HepG2 (cell line): Measurements from ENCODE around the gene XPC. TPM values are rescaled to one million over a fixed set of nuclear protein-coding genes. Genes with fewer than 3 reads are reported as not detected.

Experiments
- ARHGAP35 ChIP-seq: sonication (generic); formaldehyde crosslinking; IDR thresholded peaks from 2 replicates; pipeline ENCODE4 v1.9.0; 2022; ENCODE audit warnings: mild to moderate bottlenecking, inconsistent platforms, moderate library complexity, missing genetic modification reagents, borderline replicate concordance
- ARNT2 ChIP-seq: sonication (generic); formaldehyde crosslinking; IDR thresholded peaks from 2 replicates; pipeline ENCODE4 v1.8.0; 2022; ENCODE audit warnings: mild to moderate bottlenecking, low read depth, missing genetic modification reagents, moderate library complexity
- CERS6 ChIP-seq: sonication (generic); formaldehyde crosslinking; IDR thresholded peaks from 2 replicates; pipeline ENCODE4 v1.5.0; 2020; ENCODE audit warnings: missing genetic modification reagents
- CREM ChIP-seq, 2 experiments: sonication (generic) in 1 of 2; formaldehyde crosslinking in 1 of 2; IDR thresholded peaks; 2 replicates each; pipeline versions ENCODE4 v1.4.0 to v1.6.1; 2016 to 2020; ENCODE audit warnings: antibody characterized with exemption in 1 of 2, mild to moderate bottlenecking in 1 of 2, missing genetic modification reagents in 1 of 2
- FOXM1 ChIP-seq: sonication (generic); formaldehyde crosslinking; IDR thresholded peaks from 2 replicates; pipeline ENCODE4 v1.5.0; 2020; ENCODE audit warnings: missing genetic modification reagents
- GABPA ChIP-seq, 2 experiments: IDR thresholded peaks; 2 replicates each; pipeline ENCODE4 v1.6.1; 2011 to 2016; ENCODE audit warnings: low read depth in 2 of 2, low read length in 1 of 2, missing biosample characterization in 1 of 2, missing genetic modification characterization in 1 of 2
- KDM5B ChIP-seq: sonication (generic); formaldehyde crosslinking; IDR thresholded peaks from 2 replicates; pipeline ENCODE4 v1.4.0; 2020; ENCODE audit warnings: missing genetic modification reagents, mild to moderate bottlenecking, borderline replicate concordance
- MAX ChIP-seq: IDR thresholded peaks from 2 replicates; pipeline ENCODE4 v1.6.1; 2012; ENCODE audit warnings: inconsistent platforms
- MEIS1 ChIP-seq: sonication (generic); formaldehyde crosslinking; IDR thresholded peaks from 2 replicates; pipeline ENCODE4 v1.9.0; 2021; ENCODE audit warnings: mild to moderate bottlenecking, missing genetic modification reagents, moderate library complexity, borderline replicate concordance
- PRDM4 ChIP-seq: sonication (generic); formaldehyde crosslinking; IDR thresholded peaks from 2 replicates; pipeline ENCODE4 v1.9.0; 2021; ENCODE audit warnings: missing genetic modification reagents, borderline replicate concordance
- SALL2 ChIP-seq: sonication (generic); formaldehyde crosslinking; IDR thresholded peaks from 2 replicates; pipeline ENCODE4 v1.8.1; 2023; ENCODE audit warnings: mild to moderate bottlenecking, missing genetic modification reagents, inconsistent platforms
- TCF7L2 ChIP-seq: IDR thresholded peaks from 2 replicates; pipeline ENCODE4 v1.6.1; 2011; ENCODE audit warnings: mild to moderate bottlenecking, low read depth, low read length, moderate library complexity
- U2AF1 ChIP-seq: fragments of 200-400 bp; formaldehyde crosslinking; optimal IDR thresholded peaks from 2 replicates; pipeline ENCODE3; 2017; ENCODE audit warnings: mild to moderate bottlenecking, low read depth, low read length
- U2AF2 ChIP-seq: fragments of 200-400 bp; formaldehyde crosslinking; IDR thresholded peaks from 2 replicates; pipeline ENCODE4 v1.6.1; 2017; ENCODE audit warnings: low read depth, mild to moderate bottlenecking, low read length
- ZFAT ChIP-seq: sonication (generic); formaldehyde crosslinking; conservative IDR thresholded peaks from 2 replicates; pipeline ENCODE4 v1.8.1; 2023; ENCODE audit warnings: missing genetic modification reagents, inconsistent platforms
- ZFP36L2 ChIP-seq: sonication (generic); formaldehyde crosslinking; IDR thresholded peaks from 2 replicates; pipeline ENCODE4 v1.4.0; 2020; ENCODE audit warnings: missing genetic modification reagents
- ZNF496 ChIP-seq: sonication (generic); formaldehyde crosslinking; IDR thresholded peaks from 2 replicates; pipeline ENCODE4 v1.8.1; 2023; ENCODE audit warnings: mild to moderate bottlenecking, moderate library complexity, missing genetic modification reagents; ENCODE audit not compliant: insufficient replicate concordance
- ZNF513 ChIP-seq: sonication (generic); formaldehyde crosslinking; conservative IDR thresholded peaks from 2 replicates; pipeline ENCODE4 v1.5.0; 2020; ENCODE audit warnings: missing genetic modification reagents
- ZNF556 ChIP-seq: sonication (generic); formaldehyde crosslinking; IDR thresholded peaks from 2 replicates; pipeline ENCODE4 v1.4.0; 2020; ENCODE audit warnings: mild to moderate bottlenecking, missing genetic modification reagents, borderline replicate concordance
- ZNF672 ChIP-seq: sonication (generic); formaldehyde crosslinking; IDR thresholded peaks from 2 replicates; pipeline ENCODE4 v1.8.1; 2022; ENCODE audit warnings: missing genetic modification reagents
- ZNF781 ChIP-seq: sonication (generic); formaldehyde crosslinking; IDR thresholded peaks from 2 replicates; pipeline ENCODE4 v1.5.1; 2020; ENCODE audit warnings: borderline replicate concordance, mild to moderate bottlenecking, missing genetic modification reagents; ENCODE audit errors: not compliant biosample characterization
- ZSCAN9 ChIP-seq: IDR thresholded peaks from 2 replicates; pipeline ENCODE4 v1.6.1; 2016; ENCODE audit warnings: borderline replicate concordance
- polyA plus RNA-seq, 8 experiments: library from polyadenylated mRNA; depleted of rRNA in 3 of 8; stranded (reverse) in 7 of 8; unstranded in 1 of 8; fragments of >200 nt; fragmentation: Illumina TruSeq in 4 of 8; extraction: Trizol in 4 of 8; gene quantifications; 2 replicates each; pipeline versions ENCODE4 v1.2.1 to v1.2.3, GENCODE V29; 2011 to 2016; ENCODE audit warnings: low read depth in 4 of 8, missing spikeins in 1 of 8, mixed read lengths in 1 of 8; ENCODE audit not compliant: insufficient read depth in 1 of 8
- total RNA-seq, 5 experiments: library from RNA; depleted of rRNA; stranded (reverse); fragments of >200 nt; fragmentation: Illumina TruSeq; extraction: Trizol; gene quantifications; 2 replicates each; pipeline ENCODE4 v1.2.3, GENCODE V29; 2016; ENCODE audit warnings: low read depth in 1 of 5

The XPC gene
- total and polyA plus RNA-seq, 2 of the 13 experiments (the other 11 are each of a cell fraction or from before 2014, with no cell fraction given), result 9.4 to 24.1 TPM

- TF ChIP-seq PRDM4 (no peak), ARHGAP35 (CRISPR knock-in tag) (peak; percentile 28; the same call in 1 of the 2 replicates), ZNF556 (CRISPR knock-in tag) (peak; percentile 56; the same call in 1 of the 2 replicates), U2AF2 (no peak), ARNT2 (peak; percentile 92; the same call in 1 of the 2 replicates), SALL2 (CRISPR knock-in tag) (peak; percentile 90), CREM (IDR thresholded peaks at IDR 0.05) (peak; percentile 90), CREM (CRISPR knock-in tag; IDR thresholded peaks at IDR 0.05) (no peak), GABPA (IDR thresholded peaks at IDR 0.05; ENCODE audit: low read depth, low read length) (peak; percentile 63), GABPA (CRISPR knock-in tag; IDR thresholded peaks at IDR 0.05; ENCODE audit: low read depth) (peak; percentile 96), ZNF513 (no peak), ZSCAN9 (CRISPR knock-in tag) (peak; percentile 24; the same call in 1 of the 2 replicates), CERS6 (CRISPR knock-in tag) (no peak), ZNF781 (CRISPR knock-in tag) (peak; percentile 28), ZFAT (no peak), ZFP36L2 (CRISPR knock-in tag) (no peak), TCF7L2 (no peak), ZNF496 (no peak), ZNF672 (no peak), KDM5B (CRISPR knock-in tag) (peak; percentile 84; the same call in 1 of the 2 replicates), U2AF1 (peak; percentile 62), MAX (no peak; the same call in 1 of the 2 replicates), MEIS1 (CRISPR knock-in tag) (0 out of 2 replicates have a peak, but pooled peaks have one; percentile 72), FOXM1 (CRISPR knock-in tag) (no peak)
These were observed at the start of gene XPC, which contains the start of gene LSM3 (continued) for GRCh38 chr3:14178247-14179113.
